Liver (tissue), 9 donors: ENCODE data around the gene UNC13D. TPM values are rescaled to one million over a fixed set of nuclear protein-coding genes. Genes with fewer than 3 reads are reported as not detected.
A peak's percentile ranks its signal among the peaks of the same experiment; 100 is the strongest.

Experiments used
- DNase-seq: peaks from one replicate; pipeline ENCODE4 v3.0.0-alpha.2; 2017; ENCODE audit warnings: low spot score
- H3K27ac ChIP-seq, 2 donors: one replicate each; pipeline ENCODE4 v1.7.0; 2013; ENCODE audit warnings: inconsistent platforms in 2 of 2, low read length in 2 of 2, control low read depth in 1 of 2, low read depth in 1 of 2, mild to moderate bottlenecking in 1 of 2
- H3K27me3 ChIP-seq, 4 donors: one replicate each; pipeline versions ENCODE4 v1.6.1 to v1.7.0; 2013; ENCODE audit warnings: low read length in 3 of 4, inconsistent platforms in 1 of 4, mild to moderate bottlenecking in 1 of 4, moderate library complexity in 1 of 4; ENCODE audit not compliant: control insufficient read depth in 4 of 4, insufficient read depth in 4 of 4
- H3K36me3 ChIP-seq, 4 donors: one replicate each; pipeline versions ENCODE4 v1.6.1 to v1.7.0; 2013; ENCODE audit warnings: low read length in 3 of 4, mild to moderate bottlenecking in 3 of 4, low read depth in 1 of 4, moderate library complexity in 1 of 4; ENCODE audit not compliant: control insufficient read depth in 4 of 4, insufficient read depth in 3 of 4
- H3K4me1 ChIP-seq, 4 donors: one replicate each; pipeline versions ENCODE4 v1.6.1 to v1.7.0; 2013; ENCODE audit warnings: low read length in 3 of 4, mild to moderate bottlenecking in 3 of 4, moderate library complexity in 1 of 4; ENCODE audit not compliant: control insufficient read depth in 4 of 4, insufficient read depth in 4 of 4
- H3K4me3 ChIP-seq, 3 donors: one replicate each; pipeline versions ENCODE4 v1.6.1 to v1.7.0; 2013; ENCODE audit warnings: low read length in 3 of 3, control low read depth in 1 of 3, low read depth in 1 of 3, mild to moderate bottlenecking in 1 of 3
- H3K9ac ChIP-seq, 2 donors: one replicate each; pipeline ENCODE4 v1.7.0; 2013; ENCODE audit warnings: low read length in 2 of 2, mild to moderate bottlenecking in 2 of 2, moderate library complexity in 2 of 2, control low read depth in 1 of 2, low read depth in 1 of 2
- H3K9me3 ChIP-seq, 4 donors: one replicate each; pipeline versions ENCODE4 v1.6.1 to v1.7.0; 2013; ENCODE audit warnings: low read length in 3 of 4; ENCODE audit not compliant: control insufficient read depth in 4 of 4
- EGR1 ChIP-seq, 2 donors: IDR thresholded peaks; 2 replicates each; pipeline ENCODE4 v1.6.1; 2016 to 2018; ENCODE audit warnings: antibody characterized with exemption in 2 of 2, low read depth in 2 of 2
- FOXA1 ChIP-seq: IDR thresholded peaks from 2 replicates; pipeline ENCODE4 v1.6.1; 2016; ENCODE audit warnings: antibody characterized with exemption
- FOXA2 ChIP-seq: IDR thresholded peaks from 2 replicates; pipeline ENCODE4 v1.6.1; 2016; ENCODE audit warnings: antibody characterized with exemption
- GABPA ChIP-seq, 2 donors: IDR thresholded peaks in 1 of 2; conservative IDR thresholded peaks in 1 of 2; 2 replicates each; pipeline ENCODE4 v1.6.1; 2016; ENCODE audit warnings: antibody characterized with exemption in 2 of 2, mild to moderate bottlenecking in 1 of 2, moderate library complexity in 1 of 2
- HNF4A ChIP-seq, 2 donors: conservative IDR thresholded peaks; 2 replicates each; pipeline ENCODE4 v1.6.1; 2016; ENCODE audit warnings: antibody characterized with exemption in 2 of 2, mild to moderate bottlenecking in 2 of 2
- HNF4G ChIP-seq: IDR thresholded peaks from 2 replicates; pipeline ENCODE4 v1.6.1; 2016; ENCODE audit warnings: antibody characterized with exemption
- JUND ChIP-seq, 2 donors: IDR thresholded peaks; 2 replicates each; pipeline ENCODE4 v1.6.1; 2016; ENCODE audit warnings: antibody characterized with exemption in 2 of 2
- NR2F2 ChIP-seq: IDR thresholded peaks from 2 replicates; pipeline ENCODE4 v1.6.1; 2016; ENCODE audit warnings: antibody characterized with exemption
- YY1 ChIP-seq: IDR thresholded peaks from 2 replicates; pipeline ENCODE4 v1.6.1; 2016; ENCODE audit warnings: antibody characterized with exemption, mild to moderate bottlenecking
- WGBS: extraction: QIAGEN DNeasy Blood & Tissue Kit; methylation state at CpG from one replicate; pipeline ENCODE4 v1.1.7; 2013; 5-methylcytosine and 5-hydroxymethylcytosine counted together
- polyA plus RNA-seq, 2 donors: library from polyadenylated mRNA; stranded (reverse) in 1 of 2; unstranded in 1 of 2; fragments of 200-250 nt in 1 of 2; fragments of >200 nt in 1 of 2; fragmentation: Nextera tagmentation in 1 of 2; extraction: Ambion mirVana in 1 of 2; gene quantifications; one replicate each; pipeline versions ENCODE4 v1.2.1 to v1.2.3, GENCODE V29; 2013 to 2015
- total RNA-seq, 2 donors: library from RNA; depleted of rRNA; stranded (reverse); fragments of >200 nt; gene quantifications; one replicate each; pipeline ENCODE4 v1.2.3, GENCODE V29; 2014
- TF ChIP-seq, protein P1 (sequence below): IDR thresholded peaks from 2 replicates; pipeline ENCODE4 v1.6.1; 2016; ENCODE audit warnings: antibody characterized with exemption
- TF ChIP-seq, protein P2 (sequence below): IDR thresholded peaks from 2 replicates; pipeline ENCODE4 v1.6.1; 2016; ENCODE audit warnings: antibody characterized with exemption, mild to moderate bottlenecking
- TF ChIP-seq, protein P3 (sequence below): IDR thresholded peaks from 2 replicates; pipeline ENCODE4 v1.6.1; 2016; ENCODE audit warnings: antibody characterized with exemption
- TF ChIP-seq, protein P4 (sequence below): IDR thresholded peaks from 2 replicates; pipeline ENCODE4 v1.6.1; 2016; ENCODE audit warnings: antibody characterized with exemption
- donor health status: healthy.
- donor health status: healthy.
- donor health status: healthy.
- donor health status: healthy.
- donor health status: healthy.

Gene UNC13D
- total RNA-seq (10 to 100 TPM; 10.3 to 22.9 TPM), polyA plus RNA-seq (1 to 10 TPM; 2.1 to 4.9 TPM)

DNA sequence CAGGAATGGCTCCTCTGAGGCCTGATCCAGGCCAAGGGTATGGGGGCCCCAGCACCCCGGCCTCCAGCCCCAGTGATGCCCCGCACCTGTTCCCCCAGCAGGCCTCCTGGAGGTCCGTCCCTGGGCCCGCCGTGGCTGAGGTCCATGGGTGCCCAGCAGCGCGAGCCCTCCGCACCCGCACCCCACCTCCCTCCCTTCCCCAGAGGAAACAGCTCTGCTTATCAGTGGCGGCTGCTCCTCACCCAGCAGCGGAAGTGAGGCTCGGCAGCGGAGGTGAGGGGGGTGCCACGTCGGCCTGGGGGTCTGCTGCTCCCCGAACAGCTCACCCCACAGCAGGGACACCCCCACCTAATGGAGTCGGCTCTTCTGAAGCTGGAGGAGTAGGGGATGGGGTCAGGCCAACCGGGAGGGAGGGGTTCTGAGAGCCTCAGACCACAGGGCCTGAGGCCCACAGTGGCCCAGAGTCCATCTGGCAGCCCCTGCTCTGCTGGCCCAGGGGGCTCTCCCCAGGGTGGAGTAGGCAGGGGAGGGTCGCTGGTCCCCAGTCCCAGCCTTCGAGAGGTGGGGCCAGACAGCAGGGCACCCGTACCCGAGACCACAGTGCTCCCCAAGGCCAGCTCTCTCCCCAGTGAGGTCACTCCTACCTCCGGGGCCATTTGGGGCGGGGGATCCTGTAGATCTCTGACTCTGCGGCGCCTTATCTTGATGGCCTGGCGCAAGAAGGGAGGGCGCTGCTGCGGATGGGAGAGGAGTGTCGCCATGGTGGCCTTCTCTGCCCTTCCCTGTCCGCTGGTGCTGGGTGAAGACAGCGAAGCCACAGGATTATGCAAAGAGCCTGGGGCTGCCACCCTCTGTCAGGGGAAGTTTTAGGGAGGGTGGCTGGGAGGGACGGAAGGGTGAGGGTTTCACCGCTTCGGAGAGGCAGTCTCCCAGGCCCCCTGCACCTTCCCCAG lies at the start of gene UNC13D:
Gene UNC13D (minus strand): TSS at position 828 of the 953 bp plus-strand sequence. CDS start 67 bp downstream, at position 761.
- H3K27me3 ChIP-seq, result no peaks in the 10 kb centered on the region
- H3K4me3 ChIP-seq, result peak within 1 kb of the TSS in 2 of 3 donors; percentile 18 to 39
- peaks cover 0 to 20% (median 10%) of the 10 kb centered on the region in 4 donors for H3K4me1 ChIP-seq
- DNase-seq, result peak; percentile 75
- peak within 1 kb of the TSS; percentile 26 to 47 for H3K9ac ChIP-seq
- no peaks in the 10 kb centered on the region for H3K9me3 ChIP-seq
- TF ChIP-seq, protein P1, sequence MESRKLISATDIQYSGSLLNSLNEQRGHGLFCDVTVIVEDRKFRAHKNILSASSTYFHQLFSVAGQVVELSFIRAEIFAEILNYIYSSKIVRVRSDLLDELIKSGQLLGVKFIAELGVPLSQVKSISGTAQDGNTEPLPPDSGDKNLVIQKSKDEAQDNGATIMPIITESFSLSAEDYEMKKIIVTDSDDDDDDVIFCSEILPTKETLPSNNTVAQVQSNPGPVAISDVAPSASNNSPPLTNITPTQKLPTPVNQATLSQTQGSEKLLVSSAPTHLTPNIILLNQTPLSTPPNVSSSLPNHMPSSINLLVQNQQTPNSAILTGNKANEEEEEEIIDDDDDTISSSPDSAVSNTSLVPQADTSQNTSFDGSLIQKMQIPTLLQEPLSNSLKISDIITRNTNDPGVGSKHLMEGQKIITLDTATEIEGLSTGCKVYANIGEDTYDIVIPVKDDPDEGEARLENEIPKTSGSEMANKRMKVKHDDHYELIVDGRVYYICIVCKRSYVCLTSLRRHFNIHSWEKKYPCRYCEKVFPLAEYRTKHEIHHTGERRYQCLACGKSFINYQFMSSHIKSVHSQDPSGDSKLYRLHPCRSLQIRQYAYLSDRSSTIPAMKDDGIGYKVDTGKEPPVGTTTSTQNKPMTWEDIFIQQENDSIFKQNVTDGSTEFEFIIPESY, result no peak
- TF ChIP-seq, protein P2, sequence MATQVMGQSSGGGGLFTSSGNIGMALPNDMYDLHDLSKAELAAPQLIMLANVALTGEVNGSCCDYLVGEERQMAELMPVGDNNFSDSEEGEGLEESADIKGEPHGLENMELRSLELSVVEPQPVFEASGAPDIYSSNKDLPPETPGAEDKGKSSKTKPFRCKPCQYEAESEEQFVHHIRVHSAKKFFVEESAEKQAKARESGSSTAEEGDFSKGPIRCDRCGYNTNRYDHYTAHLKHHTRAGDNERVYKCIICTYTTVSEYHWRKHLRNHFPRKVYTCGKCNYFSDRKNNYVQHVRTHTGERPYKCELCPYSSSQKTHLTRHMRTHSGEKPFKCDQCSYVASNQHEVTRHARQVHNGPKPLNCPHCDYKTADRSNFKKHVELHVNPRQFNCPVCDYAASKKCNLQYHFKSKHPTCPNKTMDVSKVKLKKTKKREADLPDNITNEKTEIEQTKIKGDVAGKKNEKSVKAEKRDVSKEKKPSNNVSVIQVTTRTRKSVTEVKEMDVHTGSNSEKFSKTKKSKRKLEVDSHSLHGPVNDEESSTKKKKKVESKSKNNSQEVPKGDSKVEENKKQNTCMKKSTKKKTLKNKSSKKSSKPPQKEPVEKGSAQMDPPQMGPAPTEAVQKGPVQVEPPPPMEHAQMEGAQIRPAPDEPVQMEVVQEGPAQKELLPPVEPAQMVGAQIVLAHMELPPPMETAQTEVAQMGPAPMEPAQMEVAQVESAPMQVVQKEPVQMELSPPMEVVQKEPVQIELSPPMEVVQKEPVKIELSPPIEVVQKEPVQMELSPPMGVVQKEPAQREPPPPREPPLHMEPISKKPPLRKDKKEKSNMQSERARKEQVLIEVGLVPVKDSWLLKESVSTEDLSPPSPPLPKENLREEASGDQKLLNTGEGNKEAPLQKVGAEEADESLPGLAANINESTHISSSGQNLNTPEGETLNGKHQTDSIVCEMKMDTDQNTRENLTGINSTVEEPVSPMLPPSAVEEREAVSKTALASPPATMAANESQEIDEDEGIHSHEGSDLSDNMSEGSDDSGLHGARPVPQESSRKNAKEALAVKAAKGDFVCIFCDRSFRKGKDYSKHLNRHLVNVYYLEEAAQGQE, result no peak
- no peak for TF ChIP-seq FOXA1
- no peak for TF ChIP-seq JUND (IDR thresholded peaks at IDR 0.05)
- TF ChIP-seq YY1, result no peak
- no peak for TF ChIP-seq HNF4A (conservative IDR thresholded peaks at IDR 0.05)
- TF ChIP-seq GABPA (IDR thresholded peaks at IDR 0.05 in 1 of 2, conservative IDR thresholded peaks at IDR 0.05 in 1 of 2), result no peak
- TF ChIP-seq FOXA2, result no peak
- TF ChIP-seq, protein P3, sequence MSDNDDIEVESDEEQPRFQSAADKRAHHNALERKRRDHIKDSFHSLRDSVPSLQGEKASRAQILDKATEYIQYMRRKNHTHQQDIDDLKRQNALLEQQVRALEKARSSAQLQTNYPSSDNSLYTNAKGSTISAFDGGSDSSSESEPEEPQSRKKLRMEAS, result no peak
- TF ChIP-seq, protein P4, sequence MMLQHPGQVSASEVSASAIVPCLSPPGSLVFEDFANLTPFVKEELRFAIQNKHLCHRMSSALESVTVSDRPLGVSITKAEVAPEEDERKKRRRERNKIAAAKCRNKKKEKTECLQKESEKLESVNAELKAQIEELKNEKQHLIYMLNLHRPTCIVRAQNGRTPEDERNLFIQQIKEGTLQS, result no peak
- TF ChIP-seq NR2F2, result no peak
- TF ChIP-seq EGR1 (IDR thresholded peaks at IDR 0.05; ENCODE audit: low read depth in 2 of 2), result no peak
- no peak for TF ChIP-seq HNF4G
- WGBS, result 57% methylated on average over 35 of the region's 35 CpGs
- peak within 1 kb of the TSS; percentile 70 to 77 for H3K27ac ChIP-seq
- peaks cover 19 to 39% (median 28%) of the 10 kb centered on the region in 4 donors for H3K36me3 ChIP-seq

DNA sequence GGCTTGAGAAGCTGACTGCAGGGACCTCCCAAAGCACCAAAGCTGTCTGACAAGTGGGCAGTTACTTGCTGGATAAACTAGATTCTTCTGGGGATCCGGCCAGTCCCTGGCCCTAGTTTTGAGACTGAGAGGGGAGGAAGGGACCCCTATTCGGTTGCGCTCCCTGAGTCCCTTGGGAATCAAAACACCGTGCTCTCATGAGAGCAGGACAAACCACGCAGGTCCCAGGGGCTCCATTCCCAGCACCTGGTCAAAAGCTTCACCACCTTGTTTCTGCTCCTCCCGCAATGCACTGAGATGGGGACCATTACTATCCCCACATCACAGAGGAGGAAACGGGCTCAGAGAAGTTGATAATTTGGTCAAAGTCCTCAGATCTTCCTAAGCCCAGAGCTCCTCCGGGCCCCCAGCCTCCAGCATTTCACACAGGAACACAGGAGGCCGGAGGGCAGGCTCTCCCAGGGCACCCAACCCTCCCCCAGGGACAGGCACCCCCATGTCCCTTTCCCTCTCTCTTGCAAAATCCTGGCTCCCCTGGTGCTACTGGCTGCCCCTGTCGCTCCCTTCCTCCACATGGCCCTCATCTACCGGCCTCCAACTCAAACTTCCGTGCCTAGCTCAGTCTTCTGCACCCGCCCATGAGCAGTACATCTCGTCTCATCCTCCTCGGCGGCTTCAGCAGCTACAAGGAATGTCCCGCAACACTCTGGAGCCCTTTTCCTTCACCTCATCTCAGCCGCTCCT lies 49.3 kb upstream of the UNC13D start:
- H3K4me1 ChIP-seq, result peaks cover 11 to 38% (median 24%) of the 10 kb centered on the region in 4 donors
- DNase-seq, result no peak
- H3K9me3 ChIP-seq, result no peaks in the 10 kb centered on the region
- H3K27me3 ChIP-seq, result no peaks in the 10 kb centered on the region
- 95% methylated on average over 18 of the region's 18 CpGs for WGBS
- no peak overlapping the region for H3K9ac ChIP-seq
- H3K4me3 ChIP-seq, result no peak overlapping the region
- H3K27ac ChIP-seq, result no peak overlapping the region
- H3K36me3 ChIP-seq, result peaks cover 0 to 3% (median under 1%) of the 10 kb centered on the region in 4 donors
- TF ChIP-seq JUND (IDR thresholded peaks at IDR 0.05) (no peak), FOXA2 (no peak)
